HL-60/S4 (cell line): ENCODE results near the gene CAPN12.
"Not testable (repeated sequence)": the region's sequence is repeated elsewhere in the genome, so short reads cannot be mapped to it uniquely, and the experiment has no call there.

Experiments
- in situ Hi-C: fragments of 300-500 bp; cut with MboI; formaldehyde crosslinking; loops from 2 replicates; pipeline ENCODE4 v1.14.3; 2022; ENCODE audit warnings: low sequenced_read_pairs

The CAPN12 gene

DNA sequence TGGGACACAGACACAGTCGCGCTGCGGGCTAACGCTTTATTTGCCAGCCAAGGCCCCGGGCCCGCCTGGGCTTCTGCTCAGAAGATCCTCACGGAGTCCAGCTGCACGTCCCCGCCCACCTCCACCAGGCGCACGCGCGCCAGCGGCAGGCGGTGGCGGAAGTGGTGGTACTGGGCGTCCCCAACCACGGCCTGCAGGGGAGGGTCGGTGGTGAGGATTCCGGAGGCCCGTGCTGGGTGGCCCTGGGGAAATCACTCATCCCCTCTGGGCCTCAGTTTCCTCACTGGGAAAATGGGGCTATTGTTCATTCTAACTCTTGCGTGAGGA is 26.6 kb upstream of the CAPN12 start:
- in situ Hi-C loops: not testable (repeated sequence)

DNA sequence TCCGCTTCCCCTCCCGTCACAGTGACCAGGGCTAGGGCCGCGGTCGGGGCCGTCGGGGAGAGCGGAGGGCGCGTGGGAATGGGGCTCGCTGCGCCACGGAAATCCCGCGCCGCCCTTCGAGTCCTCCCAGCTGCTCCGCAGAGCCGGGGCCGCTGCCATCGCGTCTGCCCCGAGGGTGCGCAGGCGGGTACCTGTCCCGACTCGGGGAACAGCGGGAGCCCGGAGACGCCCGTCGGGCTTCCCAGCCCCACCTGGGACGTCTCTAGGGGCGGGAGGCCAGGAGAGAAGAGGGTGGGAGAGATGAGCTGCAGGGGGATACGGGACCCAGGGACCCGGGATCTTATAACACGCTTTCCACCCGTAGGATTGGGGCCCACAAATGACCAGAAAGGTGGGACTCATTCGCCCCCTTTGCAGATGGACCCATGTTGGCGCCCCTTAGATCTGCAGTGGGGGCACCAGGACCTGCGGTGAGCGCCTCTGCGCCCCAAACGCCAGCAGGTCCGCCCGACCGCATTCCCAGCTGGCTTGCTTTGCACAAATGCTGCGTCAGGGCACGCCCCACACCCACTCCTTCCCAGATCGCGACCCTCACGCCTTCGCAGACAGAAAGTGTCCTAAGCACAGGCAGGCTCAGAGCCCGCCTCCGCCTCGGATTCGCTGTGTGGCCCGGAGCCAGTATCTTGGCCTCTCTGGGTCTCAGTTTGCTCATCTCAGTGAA is 26.1 kb upstream of the CAPN12 start:
- in situ Hi-C loops: not testable (repeated sequence)

DNA sequence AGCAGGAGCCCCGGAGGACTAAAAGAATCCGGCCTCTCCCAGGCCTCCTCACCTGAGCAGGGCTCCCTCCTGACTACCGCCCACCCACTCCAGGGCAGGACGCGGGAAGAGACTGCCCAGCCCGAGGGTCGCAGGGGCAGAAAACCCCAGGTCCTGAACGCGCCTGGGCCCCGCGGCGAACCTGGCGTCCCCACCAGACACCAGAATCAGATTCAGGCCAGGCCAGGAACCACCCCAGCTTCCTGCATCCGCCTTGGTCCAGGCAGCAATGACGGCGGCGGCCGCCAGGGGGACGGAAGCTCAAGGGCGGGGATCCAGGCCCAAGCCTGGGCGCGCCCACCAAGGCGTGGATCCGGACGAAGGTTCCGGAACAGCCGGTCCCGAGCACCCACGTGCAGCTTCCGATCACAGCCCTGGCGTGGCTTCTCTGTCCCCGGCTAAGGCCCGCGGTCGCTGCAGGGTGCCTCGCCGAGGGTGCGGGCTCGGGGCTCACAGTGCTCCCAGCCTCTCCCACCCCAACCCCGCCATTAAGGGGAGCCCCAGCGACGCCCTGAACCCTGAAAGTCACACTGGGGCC is 25.4 kb upstream of the CAPN12 start:
- in situ Hi-C loops: no loop called here

GRCh38 chr19:38766276-38767047 is 22.2 kb upstream of the CAPN12 start:
- in situ Hi-C loops: no loop called here

DNA sequence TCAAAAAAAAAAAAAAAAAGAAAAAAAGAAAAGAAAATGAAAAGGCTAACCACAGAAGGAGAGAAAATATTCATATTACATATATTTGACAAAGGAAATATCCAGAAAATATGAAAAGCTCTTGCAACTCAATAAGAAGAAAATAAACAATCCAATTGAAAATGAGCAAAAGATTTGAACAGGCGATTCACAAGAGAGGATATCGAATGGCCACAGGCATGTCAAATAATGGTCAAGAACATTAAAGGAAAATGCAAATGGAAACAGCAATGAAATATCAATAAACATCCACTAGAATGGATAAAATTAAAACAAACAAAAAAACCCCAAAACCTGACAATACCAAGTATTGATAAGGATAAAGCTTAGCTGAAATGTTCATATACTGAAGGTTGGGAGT is 20.9 kb upstream of the CAPN12 start:
- in situ Hi-C loops: no loop called here

- in situ Hi-C loops: no loop called here
These were observed 19.5 kb upstream of the CAPN12 start for GRCh38 chr19:38763795-38764220.

GRCh38 chr19:38761884-38762389 is 17.7 kb upstream of the CAPN12 start:
- in situ Hi-C loops: not testable (repeated sequence)

- in situ Hi-C loops: not testable (repeated sequence)
These were observed 16.7 kb upstream of the CAPN12 start for GRCh38 chr19:38760805-38761517.

- in situ Hi-C loops: no loop called here
These were observed 15.3 kb upstream of the CAPN12 start for GRCh38 chr19:38759590-38760003.

DNA sequence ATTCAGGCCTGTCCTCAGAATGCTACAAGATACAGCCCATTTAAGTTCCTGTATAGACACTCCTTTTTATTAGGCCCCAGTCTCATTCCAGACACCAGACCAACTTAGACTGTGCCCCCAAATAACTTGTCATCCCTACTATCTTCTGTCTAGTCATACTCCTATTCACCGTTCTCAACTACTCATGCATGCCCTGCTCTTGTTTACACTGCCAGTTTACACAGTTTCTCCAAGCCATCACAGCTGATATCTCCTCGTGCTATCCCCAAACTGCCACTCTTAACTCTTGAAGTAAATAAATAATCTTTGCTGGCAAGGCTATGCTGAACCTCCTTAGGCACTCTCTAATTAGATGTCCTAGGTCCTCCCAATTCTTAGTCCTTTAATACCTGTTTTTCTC is 9.9 kb upstream of the CAPN12 start:
- in situ Hi-C loops: not testable (repeated sequence)

DNA sequence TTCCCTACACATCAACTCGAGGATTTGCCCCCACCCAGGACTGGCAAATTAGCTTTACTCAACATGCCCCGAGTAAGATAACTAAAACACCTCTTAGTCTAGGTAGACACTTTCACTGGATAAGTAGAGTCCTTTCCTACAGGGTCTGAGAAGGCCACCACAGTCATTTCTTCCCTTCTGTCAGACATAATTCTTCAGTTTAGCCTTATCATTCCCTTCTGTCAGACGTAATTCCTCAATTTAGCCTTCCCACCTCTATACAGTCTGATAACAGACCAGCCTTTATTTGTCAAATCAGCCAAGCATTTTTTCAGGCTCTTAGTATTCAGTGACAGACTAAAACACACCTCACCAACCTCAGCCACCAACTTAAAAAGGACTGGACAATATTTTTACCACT is 9.5 kb upstream of the CAPN12 start:
- in situ Hi-C loops: not testable (repeated sequence)

DNA sequence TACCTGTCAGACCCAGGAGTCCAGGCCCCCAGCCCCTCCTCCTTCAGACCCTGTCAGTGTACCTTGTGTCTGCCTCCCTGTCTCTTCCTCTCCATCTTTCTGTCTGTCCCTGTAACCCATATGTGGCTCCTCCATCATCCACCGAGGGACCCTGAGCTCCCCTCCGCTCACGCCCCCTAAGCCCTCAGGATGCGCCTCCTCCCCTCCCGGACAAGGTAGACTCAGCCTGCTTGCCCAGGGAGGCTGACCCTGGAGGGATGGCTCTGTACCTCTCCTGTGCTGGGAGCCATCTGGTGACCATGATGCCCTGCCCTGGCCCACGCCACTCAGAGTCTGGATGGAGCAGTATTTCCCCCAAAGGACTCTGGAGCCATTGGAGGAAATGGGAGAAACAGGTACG is 1.0 kb upstream of the CAPN12 start:
- in situ Hi-C loops: no loop called here

DNA sequence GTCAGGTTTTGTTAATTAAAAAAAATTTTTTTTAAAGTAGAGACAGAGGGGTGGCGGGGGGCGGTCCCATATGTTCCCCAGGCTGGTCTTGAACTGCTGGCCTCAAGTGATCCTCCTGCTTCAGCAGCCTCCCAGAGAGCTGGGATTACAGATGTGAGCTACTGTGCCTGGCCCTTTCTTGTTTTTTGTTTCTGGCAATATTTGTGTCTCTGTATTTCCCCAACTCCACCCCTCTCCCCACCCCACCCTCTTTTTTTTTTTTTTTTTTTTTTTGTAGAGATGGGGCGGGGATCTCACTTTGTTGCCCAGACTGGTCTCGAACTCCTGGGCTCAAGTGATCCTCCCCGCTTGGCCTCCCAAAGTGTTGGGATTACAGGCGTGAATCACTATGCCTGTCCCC is 600 bp upstream of the CAPN12 start:
- in situ Hi-C loops: no loop called here

DNA sequence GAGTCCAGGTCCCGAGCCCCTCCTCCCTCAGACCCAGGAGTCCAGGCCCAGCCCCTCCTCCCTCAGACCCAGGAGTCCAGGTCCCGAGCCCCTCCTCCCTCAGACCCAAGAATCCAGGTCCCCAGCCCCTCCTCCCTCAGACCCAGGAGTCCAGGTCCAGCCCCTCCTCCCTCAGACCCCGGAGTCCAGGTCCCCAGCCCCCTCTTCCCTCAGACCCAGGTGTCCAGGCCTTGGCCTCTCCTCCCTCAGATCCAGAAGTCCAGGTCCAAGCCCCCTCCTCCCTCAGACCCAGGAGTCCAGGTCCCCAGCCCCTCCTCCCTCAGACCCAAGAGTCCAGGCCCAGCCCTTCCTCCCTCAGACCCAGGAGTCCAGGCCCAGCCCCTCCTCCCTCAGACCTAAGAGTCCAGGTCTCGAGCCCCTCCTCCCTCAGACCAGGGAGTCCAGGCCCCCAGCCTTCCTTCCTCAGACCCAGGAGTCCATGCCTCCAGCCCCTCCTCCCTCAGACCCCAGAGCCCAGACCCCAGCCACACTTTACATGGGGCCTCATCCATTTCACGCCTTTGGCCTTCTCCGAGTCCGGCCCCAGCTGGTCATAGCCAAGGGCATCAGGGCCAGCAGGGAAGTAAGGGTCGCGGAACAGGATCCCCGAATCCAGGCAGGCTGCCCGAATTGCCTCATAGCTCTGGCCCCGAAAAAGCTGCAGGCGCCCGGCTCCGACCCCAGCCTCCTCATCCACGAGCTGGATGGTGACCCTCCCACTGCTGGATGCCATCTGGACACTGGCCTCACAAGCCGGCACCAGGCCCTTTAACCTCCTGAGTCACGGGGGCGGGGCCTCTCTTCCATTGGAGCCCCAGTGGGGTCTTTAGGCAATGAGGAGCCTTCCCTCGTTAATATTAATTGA is 628 bp downstream of the CAPN12 start:
- in situ Hi-C loops: no loop called here

GRCh38 chr19:38742906-38743305 is 1.4 kb downstream of the CAPN12 start:
- in situ Hi-C loops: no loop called here

GRCh38 chr19:38742296-38742695 is 2.0 kb downstream of the CAPN12 start:
- in situ Hi-C loops: no loop called here

DNA sequence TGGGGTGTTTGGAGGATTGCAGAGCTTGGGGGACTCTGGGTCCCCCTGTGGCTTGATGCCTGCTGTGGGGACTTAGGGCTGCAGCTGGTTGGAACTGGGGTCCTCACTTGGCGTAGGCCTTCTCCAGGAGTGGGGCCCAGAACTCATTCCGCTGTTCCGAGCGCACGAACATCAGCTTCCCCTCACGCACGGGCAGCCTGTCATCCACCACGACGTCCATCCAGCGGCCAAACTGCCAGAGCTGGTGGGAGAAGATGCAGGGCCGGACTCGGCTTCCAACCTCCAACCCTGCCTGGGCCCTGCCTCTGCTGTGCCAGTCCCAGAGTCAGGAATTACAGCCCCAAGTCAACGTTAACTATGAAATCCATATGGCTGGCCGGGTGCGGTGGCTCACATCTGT is 2.6 kb downstream of the CAPN12 start:
- in situ Hi-C loops: no loop called here

DNA sequence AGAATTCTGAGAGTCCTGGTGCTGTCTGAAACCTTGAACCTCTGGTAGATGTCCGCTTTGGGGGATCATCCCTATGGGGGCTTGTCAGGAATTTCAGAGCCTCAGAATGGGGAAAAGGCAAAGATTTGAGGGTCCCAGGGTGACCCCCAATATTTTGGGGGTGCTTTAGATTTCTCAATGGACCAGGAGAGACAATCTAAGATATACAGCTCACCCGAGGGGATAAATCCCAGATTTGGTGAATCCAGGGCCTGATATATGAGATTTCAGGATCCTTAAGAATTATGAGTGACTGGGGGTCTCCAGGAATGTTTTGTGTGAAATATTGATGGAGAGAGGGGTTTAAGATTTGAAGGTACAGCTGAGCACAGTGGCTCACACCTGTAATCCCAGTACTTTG is 3.3 kb downstream of the CAPN12 start:
- in situ Hi-C loops: no loop called here

DNA sequence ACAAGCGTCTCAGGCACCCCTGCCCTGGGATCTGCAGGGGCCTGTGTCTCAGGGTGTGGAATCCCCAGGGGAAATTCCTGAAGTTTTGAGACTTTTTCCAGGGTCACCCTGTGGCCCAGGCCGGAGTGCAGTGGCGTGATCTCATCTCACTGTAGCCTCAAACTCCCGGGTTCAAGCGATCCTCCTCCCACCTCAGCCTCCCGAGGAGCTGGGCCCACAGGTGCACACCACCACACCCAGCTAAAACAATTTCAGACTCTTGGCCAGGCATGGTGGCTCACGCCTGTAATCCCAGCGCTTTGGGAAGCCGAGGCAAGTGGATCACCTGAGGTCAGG is 4.0 kb downstream of the CAPN12 start:
- in situ Hi-C loops: no loop called here

GRCh38 chr19:38739440-38740256 is 4.6 kb downstream of the CAPN12 start:
- in situ Hi-C loops: no loop called here
